ENCODE measurements around the gene SNAPC3. TPM values are rescaled to one million over a fixed set of nuclear protein-coding genes. Genes with fewer than 3 reads are reported as not detected.

The SNAPC3 gene
- polyA plus RNA-seq, 3 donors from 2014 or later = 9.9 to 17.0 (median 11.3) TPM

Other genes starting within 250 kb of the SNAPC3 start
- 10 to 100 TPM in 1 of 3 donors, 1 to 10 TPM in 2; 3.8 to 10.4 (median 7.9) TPM for gene TTC39B, start 115.7 kb upstream of the SNAPC3 start, polyA plus RNA-seq
- gene PSIP1, start 88.1 kb downstream of the SNAPC3 start, polyA plus RNA-seq = 10 to 100 TPM; 26.7 to 73.0 (median 64.8) TPM
- under 1 TPM in 2 of 3 donors, not detected in 1; 0.33 to 0.62 TPM for gene CCDC171, start 130.2 kb downstream of the SNAPC3 start, polyA plus RNA-seq

Data from immature natural killer cell (primary cell).